ENCODE results near the gene MAD2L2.

MAD2L2 gene

GRCh38 chr1:11648732-11649158, 32.2 kb downstream of the MAD2L2 start:
- TF ChIP-seq CTCF (IDR thresholded peaks at IDR 0.05), result no peak

GRCh38 chr1:11648039-11648438, 32.9 kb downstream of the MAD2L2 start:
- TF ChIP-seq CTCF (IDR thresholded peaks at IDR 0.05), result no peak

- TF ChIP-seq CTCF (IDR thresholded peaks at IDR 0.05), result no peak
Observed at GRCh38 chr1:11647333-11647732, 33.6 kb downstream of the MAD2L2 start.

GRCh38 chr1:11646317-11646716, 34.6 kb downstream of the MAD2L2 start:
- TF ChIP-seq CTCF (IDR thresholded peaks at IDR 0.05), result no peak

GRCh38 chr1:11645670-11646265, 35.2 kb downstream of the MAD2L2 start:
- peak; percentile 85 for TF ChIP-seq CTCF (IDR thresholded peaks at IDR 0.05)

GRCh38 chr1:11645270-11645669, 35.7 kb downstream of the MAD2L2 start:
- TF ChIP-seq CTCF (IDR thresholded peaks at IDR 0.05), result no peak

GRCh38 chr1:11643782-11644181, 37.2 kb downstream of the MAD2L2 start:
- no peak for TF ChIP-seq CTCF (IDR thresholded peaks at IDR 0.05)
